GM19043 (cell line): Measurements from ENCODE around the gene STAB2.
"Not testable (repeated sequence)": the region's sequence is repeated elsewhere in the genome, so short reads cannot be mapped to it uniquely, and the experiment has no call there.

ENCODE experiments used
- ATAC-seq: cut with Tn5 transposase; IDR thresholded peaks from one replicate; pipeline ENCODE4 v1.9.1; 2021; ENCODE audit warnings: low read depth; ENCODE audit not compliant: unreplicated experiment

STAB2 gene

DNA sequence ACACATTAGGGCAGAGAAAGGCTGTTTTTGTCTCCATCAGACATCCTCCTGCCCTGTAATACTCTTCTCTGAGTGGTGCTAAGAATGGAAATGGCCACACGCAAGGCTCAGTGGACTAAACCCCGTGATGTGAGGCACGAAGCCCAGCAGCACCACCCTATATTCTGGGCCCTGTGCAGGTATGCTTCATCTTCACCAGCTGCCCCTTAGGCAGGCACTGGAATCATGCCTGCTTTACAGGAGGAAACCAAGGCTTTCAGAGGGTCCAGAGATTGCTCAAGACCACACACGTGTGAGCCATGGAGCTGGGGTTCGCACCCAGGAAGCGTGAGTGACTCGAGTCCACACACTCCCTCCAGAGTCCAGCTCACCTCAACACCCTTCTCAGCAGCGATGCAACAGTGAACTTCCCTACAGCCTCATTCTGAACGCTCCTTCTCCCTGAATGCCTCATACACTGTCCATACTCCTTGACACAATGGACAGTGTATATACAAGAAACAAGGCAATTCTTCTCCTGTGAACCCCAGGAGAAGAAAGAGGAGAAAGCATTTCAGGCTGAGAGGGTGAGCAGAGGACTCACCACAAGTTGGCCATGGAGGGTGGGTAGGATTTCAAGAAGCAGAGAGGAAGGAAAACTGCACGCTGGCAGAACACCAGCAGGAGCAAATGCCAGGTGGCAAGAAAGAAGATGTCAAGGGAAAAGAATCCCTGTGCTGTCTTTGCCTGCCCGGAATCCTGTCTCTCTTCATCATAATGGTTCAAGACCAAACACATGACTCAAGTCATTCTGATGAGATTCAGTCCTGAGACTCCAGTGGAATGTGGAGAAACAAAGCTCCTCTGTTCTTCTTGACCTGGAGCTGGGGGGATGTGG lies 214.9 kb downstream of the STAB2 start:
- ATAC-seq: no peak

DNA sequence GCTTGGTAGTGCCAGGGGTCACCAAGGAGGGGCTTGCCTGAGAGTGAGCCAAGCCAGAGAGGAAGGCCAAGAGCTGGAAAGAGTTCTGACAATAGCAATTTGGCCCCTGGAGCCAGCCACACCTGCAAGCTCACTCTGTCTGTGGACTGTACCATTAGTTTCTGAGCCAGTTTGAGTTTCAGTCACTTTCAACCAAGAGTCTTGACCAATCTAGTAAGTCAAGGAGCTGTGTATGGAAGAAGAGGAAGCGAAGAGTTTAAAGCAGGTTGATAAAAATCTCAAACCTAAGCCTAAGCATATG lies 215.5 kb downstream of the STAB2 start:
- no peak for ATAC-seq

DNA sequence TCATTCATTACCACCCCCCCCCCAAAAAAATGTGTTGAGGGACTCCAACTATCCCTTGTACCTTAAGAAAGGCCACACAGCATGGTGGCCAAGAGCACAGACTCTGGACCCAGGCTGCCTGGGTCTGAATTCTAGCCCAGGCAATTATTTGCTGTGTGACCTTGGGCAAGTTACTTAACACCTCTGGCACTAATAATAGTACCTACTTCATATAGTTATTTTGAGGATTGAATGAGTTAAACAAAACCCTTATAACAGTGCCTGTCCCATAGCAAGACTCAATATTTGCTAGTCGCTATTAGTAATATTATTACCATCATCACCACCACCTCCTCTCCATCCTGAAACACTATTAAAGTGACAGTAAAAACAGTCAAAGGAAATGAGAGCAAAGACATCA lies 216.8 kb downstream of the STAB2 start:
- ATAC-seq: no peak

DNA sequence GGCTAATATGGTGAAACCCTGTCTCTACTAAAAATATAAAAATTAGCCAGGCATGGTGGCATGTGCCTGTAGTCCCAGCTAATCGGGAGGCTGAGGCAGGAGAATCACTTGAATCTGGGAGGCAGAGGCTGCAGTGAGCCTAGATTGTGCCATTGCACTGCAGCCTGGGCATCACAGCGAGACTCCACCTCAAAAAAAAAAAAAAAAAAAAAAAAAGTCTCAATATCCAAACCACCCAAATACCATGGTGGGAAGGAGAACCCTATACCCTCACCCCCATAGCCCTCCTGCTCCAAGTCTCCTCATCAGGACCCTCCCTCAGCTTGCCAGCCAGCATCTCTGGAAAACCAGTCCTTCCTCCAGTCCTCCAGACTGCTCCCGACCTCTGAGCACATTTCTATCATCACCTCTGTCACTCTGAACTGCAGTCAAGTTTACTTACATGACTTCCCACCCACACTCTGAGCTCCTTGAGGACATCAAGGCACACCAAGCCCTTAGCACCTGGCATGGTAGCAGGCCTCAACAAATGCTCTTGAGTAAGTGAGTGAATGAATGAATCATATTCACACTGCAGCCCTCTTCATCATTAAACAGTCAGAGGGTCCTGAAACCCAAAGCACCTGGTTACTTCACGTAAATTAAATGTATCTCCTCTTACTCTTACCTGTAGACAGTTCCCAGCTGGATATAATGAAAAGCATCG lies 218.7 kb downstream of the STAB2 start:
- no peak for ATAC-seq

DNA sequence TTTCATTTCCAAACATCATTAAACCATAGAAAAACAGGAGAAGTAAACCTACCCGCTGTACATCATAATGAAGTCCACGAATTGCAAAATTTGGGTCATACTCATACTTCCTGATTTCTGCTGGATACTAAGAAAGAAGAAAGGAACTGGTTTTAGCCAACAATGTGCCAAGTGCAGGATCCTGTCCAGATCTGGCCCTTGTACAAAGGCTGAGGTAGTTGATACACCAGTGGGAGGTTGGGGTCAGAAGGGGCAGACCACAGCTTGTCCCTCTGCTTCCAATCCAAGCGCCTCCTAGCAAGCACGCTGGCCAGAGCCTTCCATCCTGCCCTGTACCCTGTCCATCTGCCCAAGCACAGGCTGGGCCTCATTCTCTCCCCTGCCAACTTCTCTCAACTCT lies 219.7 kb downstream of the STAB2 start:
- no peak for ATAC-seq

GRCh38 chr12:103807561-103808238 lies 220.6 kb downstream of the STAB2 start:
- no peak for ATAC-seq

GRCh38 chr12:103808239-103808880 lies 221.3 kb downstream of the STAB2 start:
- no peak for ATAC-seq

GRCh38 chr12:103809154-103809553 lies 222.1 kb downstream of the STAB2 start:
- no peak for ATAC-seq

GRCh38 chr12:103809639-103810038 lies 222.6 kb downstream of the STAB2 start:
- not testable (repeated sequence) for ATAC-seq

- no peak for ATAC-seq
These were observed 223.0 kb downstream of the STAB2 start for GRCh38 chr12:103810111-103810510.

DNA sequence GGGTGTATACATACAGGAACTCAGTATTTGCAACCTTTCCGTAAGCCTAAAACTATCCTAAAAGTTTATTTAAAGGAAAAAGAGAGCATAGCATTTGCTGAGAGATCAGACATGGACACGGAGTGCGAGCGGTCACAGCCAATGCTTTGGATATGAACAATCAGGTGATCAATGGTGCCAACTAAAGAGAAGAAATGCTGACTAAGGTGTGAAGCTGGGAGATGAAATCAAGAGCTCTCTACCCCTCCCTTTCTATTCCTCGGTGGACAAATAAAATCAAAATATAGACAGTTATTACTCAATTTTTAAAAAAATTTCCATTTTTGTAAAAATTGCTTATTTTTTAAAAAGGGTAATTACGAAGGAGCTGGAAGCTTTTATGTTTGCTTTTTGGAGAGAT lies 224.7 kb downstream of the STAB2 start:
- no peak for ATAC-seq

DNA sequence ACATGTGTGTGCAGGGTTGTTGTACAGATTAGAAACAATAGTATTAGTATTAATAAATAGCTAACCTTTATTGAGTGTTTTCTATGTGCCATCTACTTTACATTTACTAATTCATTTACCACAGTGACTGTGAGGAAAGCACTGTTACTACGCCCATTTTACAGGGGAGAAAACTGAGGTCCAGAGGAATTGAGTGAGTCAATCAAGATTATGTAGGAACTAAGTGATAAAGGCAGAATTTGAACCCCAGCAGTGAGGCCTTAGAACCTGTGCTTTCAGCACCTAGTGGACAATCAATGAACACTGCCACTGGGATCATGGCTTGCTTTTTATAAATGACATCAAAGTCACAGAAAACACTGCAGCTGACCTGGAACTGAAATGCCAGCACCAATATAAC lies 225.7 kb downstream of the STAB2 start:
- no peak for ATAC-seq

- ATAC-seq: no peak
These were observed 226.4 kb downstream of the STAB2 start for GRCh38 chr12:103813426-103813825.

GRCh38 chr12:103813949-103814348 lies 226.9 kb downstream of the STAB2 start:
- ATAC-seq: no peak

DNA sequence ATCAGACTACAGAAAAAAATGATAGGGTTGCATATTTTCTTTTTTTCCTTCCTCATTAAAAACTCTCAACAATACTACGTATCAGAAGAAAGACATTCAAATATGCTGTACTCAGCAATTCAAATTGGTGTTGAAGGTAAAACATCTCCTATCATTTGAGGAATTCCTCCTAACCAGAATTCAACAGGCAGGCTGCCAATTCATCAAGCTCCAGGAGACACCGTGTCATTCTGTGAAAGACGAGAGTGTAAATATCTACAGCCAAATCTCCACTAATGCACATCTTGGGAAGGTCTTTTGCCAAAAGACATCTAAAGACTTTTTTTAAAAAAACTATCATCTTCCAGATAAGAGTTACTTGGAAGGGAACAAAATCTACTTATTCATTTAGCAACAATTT lies 227.4 kb downstream of the STAB2 start:
- no peak for ATAC-seq
